ENCODE results near the gene BRD4.
A peak's percentile ranks its signal among the peaks of the same experiment; 100 is the strongest.

The BRD4 gene

DNA sequence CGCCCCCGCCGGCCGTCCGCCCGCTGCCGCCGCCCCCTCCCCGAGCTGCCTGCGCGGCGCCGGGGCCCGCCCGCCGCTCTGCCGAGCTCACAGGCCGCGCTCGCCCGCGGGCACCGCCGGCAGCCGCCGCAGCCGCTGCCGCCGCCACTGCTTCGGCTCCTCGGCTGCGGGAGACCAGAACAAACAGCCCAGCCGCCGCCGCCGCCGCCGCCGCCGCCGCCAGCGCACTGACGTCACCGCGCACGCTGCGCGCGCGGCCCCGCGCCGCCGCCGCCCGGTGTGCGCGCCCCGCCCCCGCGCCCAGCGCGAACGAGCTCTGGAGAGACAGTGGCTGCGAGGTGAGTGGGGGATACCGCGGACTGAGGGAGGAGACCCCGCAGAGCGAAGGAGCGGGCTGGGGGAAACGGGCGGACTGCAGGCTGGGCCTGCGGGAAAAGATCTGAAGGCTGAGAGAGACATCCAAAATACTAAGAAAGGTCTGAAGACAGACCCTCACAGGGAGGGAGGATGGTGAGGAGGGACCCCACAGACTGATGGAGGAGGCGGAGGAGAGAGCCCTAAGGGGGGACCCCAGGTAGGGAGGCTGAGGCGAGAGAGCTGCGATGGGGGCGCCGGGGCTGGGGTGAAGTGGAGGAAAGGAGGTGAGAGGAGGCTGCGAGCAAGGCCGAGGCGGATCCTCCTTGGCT is at the start of gene BRD4:
Gene BRD4, minus strand, starts transcription at position 229 of the 686 bp plus-strand sequence. CDS start 59,440 bp downstream, outside the sequence.
- TF ChIP-seq, protein P1, sequence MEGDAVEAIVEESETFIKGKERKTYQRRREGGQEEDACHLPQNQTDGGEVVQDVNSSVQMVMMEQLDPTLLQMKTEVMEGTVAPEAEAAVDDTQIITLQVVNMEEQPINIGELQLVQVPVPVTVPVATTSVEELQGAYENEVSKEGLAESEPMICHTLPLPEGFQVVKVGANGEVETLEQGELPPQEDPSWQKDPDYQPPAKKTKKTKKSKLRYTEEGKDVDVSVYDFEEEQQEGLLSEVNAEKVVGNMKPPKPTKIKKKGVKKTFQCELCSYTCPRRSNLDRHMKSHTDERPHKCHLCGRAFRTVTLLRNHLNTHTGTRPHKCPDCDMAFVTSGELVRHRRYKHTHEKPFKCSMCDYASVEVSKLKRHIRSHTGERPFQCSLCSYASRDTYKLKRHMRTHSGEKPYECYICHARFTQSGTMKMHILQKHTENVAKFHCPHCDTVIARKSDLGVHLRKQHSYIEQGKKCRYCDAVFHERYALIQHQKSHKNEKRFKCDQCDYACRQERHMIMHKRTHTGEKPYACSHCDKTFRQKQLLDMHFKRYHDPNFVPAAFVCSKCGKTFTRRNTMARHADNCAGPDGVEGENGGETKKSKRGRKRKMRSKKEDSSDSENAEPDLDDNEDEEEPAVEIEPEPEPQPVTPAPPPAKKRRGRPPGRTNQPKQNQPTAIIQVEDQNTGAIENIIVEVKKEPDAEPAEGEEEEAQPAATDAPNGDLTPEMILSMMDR (conservative IDR thresholded peaks at IDR 0.05; ENCODE audit: low read depth, low read length): no peak
- no peak for DNase-seq (ENCODE audit: low read depth)
- H3K4me3 ChIP-seq (ENCODE audit: low read length): peak within 1 kb of the TSS; percentile 92

DNA sequence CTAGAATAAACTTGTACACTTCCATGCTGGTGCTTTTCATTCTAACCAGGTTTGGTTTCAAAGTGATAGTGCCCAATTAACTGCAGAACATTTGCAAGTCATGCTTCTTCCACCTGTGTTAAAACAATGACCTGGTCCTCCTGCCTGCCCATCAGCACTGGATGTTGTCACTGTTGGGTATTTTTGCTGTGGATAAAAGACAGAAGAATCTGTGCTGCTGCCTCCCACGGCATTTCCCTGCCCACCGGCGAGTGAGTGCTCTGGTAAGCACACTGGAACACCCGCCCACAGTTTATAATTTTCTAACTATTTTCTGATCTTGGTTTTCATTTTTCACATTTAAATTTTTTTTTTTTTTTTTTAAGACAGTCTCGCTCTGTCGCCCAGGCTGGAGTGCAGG is 49.5 kb upstream of the BRD4 start:
- H3K4me3 ChIP-seq (ENCODE audit: low read length): no peak overlapping the region
- TF ChIP-seq, protein P1 (conservative IDR thresholded peaks at IDR 0.05; ENCODE audit: low read depth, low read length): no peak
- no peak for DNase-seq (ENCODE audit: low read depth)

DNA sequence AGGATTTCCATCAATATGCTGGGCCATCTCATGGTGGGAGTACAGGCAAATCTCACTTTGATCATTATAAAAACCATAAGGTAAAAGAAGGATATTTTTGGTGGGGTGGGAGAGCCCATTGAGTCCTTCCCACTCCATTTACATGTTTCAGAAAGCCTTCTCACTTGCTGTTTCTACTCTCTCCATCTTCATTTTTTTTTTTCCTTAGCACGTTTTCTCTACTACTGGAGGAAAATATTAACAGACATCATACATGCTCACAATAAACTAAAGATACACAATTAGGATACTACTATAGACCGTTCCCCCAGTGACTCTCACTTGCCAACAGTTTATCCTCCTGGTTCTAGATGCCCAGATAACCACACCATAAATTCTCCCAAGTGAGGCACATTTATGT is 49.1 kb upstream of the BRD4 start:
- no peak for DNase-seq (ENCODE audit: low read depth)
- TF ChIP-seq, protein P1 (conservative IDR thresholded peaks at IDR 0.05; ENCODE audit: low read depth, low read length): no peak
- H3K4me3 ChIP-seq (ENCODE audit: low read length): no peak overlapping the region

DNA sequence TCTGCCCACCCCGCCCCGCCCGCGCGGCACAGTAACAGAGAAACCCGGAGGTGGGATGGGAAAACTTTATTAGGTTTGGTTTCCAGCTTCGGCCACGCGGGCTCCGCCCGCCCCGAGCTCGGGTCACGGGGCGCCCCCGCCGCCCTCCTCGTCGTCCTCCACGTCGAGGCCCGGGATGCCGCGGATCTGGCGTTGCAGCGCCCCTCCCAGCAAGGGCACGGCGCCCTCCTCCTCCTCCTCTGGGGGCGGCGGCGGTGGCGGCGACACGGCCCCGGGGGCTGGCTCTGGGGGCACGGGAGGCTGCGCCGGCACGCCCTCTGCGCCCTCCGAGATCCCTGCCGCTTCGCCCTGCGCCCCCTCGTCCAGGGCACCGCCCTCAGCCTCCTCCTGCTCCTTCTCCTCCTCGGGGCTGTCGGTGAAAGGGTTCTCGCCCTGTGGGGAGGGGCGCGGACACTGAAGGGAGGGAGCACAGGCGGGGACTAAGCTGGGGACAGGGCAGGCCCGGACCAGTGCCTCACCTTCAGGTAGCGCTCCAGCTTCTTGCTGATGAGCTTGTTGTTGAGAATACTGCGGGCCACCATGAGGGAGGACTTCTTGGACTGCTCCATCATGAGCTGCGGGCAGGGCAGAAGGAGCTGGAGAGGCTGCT is 47.8 kb upstream of the BRD4 start:
- DNase-seq (ENCODE audit: low read depth): no peak
- H3K4me3 ChIP-seq (ENCODE audit: low read length): peak overlapping the region; percentile 56
- TF ChIP-seq, protein P1 (conservative IDR thresholded peaks at IDR 0.05; ENCODE audit: low read depth, low read length): no peak

DNA sequence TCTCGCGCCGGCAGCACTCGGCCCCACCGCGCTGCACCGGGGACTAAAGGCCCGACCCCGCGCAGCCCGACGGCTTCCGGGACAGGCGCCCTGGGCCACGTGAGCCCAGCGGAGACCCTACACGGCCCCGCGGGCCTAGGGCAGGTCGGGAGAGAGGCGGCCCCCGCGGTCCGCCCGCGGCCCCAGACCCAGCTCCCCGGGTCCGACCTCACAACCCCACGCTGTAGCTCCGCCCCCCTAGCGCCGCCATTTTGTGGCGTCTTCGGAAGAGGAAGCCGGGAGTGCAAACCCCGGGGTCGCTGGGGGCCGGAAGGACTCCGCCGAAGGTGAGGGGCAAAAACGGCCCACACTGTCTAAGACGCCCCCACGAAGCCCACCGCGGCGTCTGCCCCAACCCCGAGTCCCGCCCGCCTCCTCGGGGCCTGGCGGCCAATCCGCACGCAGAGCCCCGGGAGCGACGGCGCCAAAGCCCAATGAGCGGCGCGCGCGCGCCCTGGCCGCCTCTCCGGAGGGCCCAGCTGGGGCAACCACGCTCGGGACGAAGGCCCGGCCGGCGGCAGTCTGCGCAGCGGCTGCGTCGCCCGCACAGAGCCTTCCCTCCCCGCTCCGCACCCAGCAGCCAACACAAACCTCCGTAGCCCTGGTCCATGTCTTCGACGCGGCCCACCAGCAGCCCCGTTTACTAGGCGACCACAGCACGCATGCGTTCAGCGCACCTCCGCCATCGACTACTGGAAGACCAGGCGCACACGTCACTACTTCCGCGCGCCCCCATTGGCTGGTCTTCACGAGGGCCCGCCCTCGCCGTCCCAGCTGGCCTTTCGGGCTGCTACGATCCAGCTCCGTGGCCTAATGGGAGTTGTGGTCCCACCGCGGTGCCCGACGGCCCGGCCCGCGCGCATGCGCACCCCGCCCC is 47.0 kb upstream of the BRD4 start, which contains the start of gene AKAP8:
Gene AKAP8, minus strand, starts transcription at position 705 of the 916 bp plus-strand sequence. Its CDS starts 56 bp downstream, at position 649.
- peak within 1 kb of the TSS; percentile 96 for H3K4me3 ChIP-seq (ENCODE audit: low read length)
- DNase-seq (ENCODE audit: low read depth): peak; percentile 91
- TF ChIP-seq, protein P1 (conservative IDR thresholded peaks at IDR 0.05; ENCODE audit: low read depth, low read length): no peak

DNA sequence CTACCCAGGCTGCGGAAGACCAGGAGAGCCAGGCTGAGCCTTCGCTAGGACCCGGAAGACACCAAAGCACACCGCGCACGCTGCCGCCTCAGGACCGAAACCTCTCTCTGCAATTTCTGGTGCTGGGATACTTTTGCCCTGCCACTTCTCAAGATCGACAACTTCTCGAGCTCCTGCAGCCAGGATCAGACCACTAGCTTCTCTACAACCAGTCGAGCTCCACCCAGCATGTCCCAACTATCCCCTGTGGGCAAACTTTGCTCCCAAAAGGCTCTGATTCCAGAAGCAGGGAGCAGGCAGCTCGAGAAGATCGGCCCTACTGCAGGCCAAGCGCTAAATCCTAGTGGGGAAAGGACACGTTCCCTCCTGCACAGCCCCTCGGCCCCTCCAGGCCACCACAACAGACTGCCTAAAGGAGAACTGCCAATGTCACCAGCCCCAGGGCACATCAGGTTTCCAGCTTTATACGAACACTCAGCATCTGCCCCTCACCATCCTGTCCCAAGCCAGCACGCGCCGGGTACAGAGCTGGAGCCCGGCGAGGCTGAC is 46.3 kb upstream of the BRD4 start:
- DNase-seq (ENCODE audit: low read depth): peak; percentile 25
- TF ChIP-seq, protein P1 (conservative IDR thresholded peaks at IDR 0.05; ENCODE audit: low read depth, low read length): no peak
- peak overlapping the region; percentile 96 for H3K4me3 ChIP-seq (ENCODE audit: low read length)

Measured in retinal pigment epithelial cell (primary cell).